OCI-LY7 (cell line): ENCODE results near the gene BACH2. TPM values are rescaled to one million over a fixed set of nuclear protein-coding genes. Genes with fewer than 3 reads are reported as not detected.
A peak's percentile ranks its signal among the peaks of the same experiment; 100 is the strongest.

Source experiments
- BruUV-seq: library from RNA; stranded (reverse); fragments of 400-500 nt; replicated peaks from 2 replicates; lab custom pipeline; 2021; lab: Mats Ljungman, UMichigan
- CTCF ChIA-PET: fragments of 300-600 bp; sonication (Branson Sonifier 250); formaldehyde crosslinking; loops from one replicate; lab custom pipeline; 2022; ENCODE audit warnings: antibody characterized with exemption; ENCODE audit not compliant: unreplicated experiment; lab: Charles Lee
- POLR2A ChIA-PET: fragments of 300-600 bp; sonication (Branson Sonifier 250); formaldehyde crosslinking; loops from one replicate; lab custom pipeline; 2022; ENCODE audit warnings: antibody characterized with exemption; lab: Charles Lee
- DNase-seq: peaks from one replicate; pipeline ENCODE4 v3.0.0-alpha.2; 2015; ENCODE audit warnings: low spot score
- H2AFZ ChIP-seq: fragments of 200-600 bp; sonication (generic), shearing (Covaris generic); 2 replicates; pipeline ENCODE4 v1.6.1; 2014; ENCODE audit warnings: mild to moderate bottlenecking, antibody characterized with exemption, low read length, moderate library complexity
- H3K27ac ChIP-seq: fragments of 200-600 bp; sonication (generic); 2 replicates; pipeline ENCODE4 v1.5.1; 2014; ENCODE audit warnings: mixed run types, low read depth, mild to moderate bottlenecking, moderate library complexity, low read length, inconsistent platforms; ENCODE audit not compliant: poor library complexity, severe bottlenecking
- H3K36me3 ChIP-seq: fragments of 200-600 bp; sonication (generic); 2 replicates; pipeline ENCODE4 v1.6.1; 2014; ENCODE audit warnings: mild to moderate bottlenecking, antibody characterized with exemption, low read length, moderate library complexity, mixed read lengths; ENCODE audit not compliant: insufficient read depth
- H3K4me1 ChIP-seq: fragments of 200-600 bp; sonication (generic); 2 replicates; pipeline ENCODE4 v1.5.1; 2014; ENCODE audit warnings: mild to moderate bottlenecking, low read length; ENCODE audit not compliant: insufficient read depth, poor library complexity, severe bottlenecking
- H3K4me2 ChIP-seq: fragments of 200-600 bp; sonication (generic); 2 replicates; pipeline ENCODE4 v1.6.1; 2014; ENCODE audit warnings: mild to moderate bottlenecking, low read length
- H3K4me3 ChIP-seq: fragments of 200-600 bp; sonication (generic); 2 replicates; pipeline ENCODE4 v1.5.1; 2014; ENCODE audit warnings: mild to moderate bottlenecking, low read depth, low read length; ENCODE audit not compliant: poor library complexity, severe bottlenecking
- H3K79me2 ChIP-seq: fragments of 200-600 bp; sonication (generic); 2 replicates; pipeline ENCODE4 v1.6.1; 2016; ENCODE audit warnings: low read depth, mild to moderate bottlenecking, low read length, moderate library complexity, mixed read lengths; ENCODE audit not compliant: insufficient read depth
- H3K9me2 ChIP-seq: fragments of 200-600 bp; sonication (generic); 2 replicates; pipeline ENCODE4 v1.6.1; 2016; ENCODE audit warnings: mild to moderate bottlenecking, low read length, mixed read lengths; ENCODE audit not compliant: insufficient read depth
- H3K9me3 ChIP-seq: fragments of 200-600 bp; sonication (generic); 2 replicates; pipeline ENCODE4 v1.6.1; 2014; ENCODE audit warnings: mild to moderate bottlenecking, mixed run types, low read length, mixed read lengths
- H4K20me1 ChIP-seq: fragments of 200-600 bp; sonication (generic); 2 replicates; pipeline ENCODE4 v1.6.1; 2014; ENCODE audit warnings: mild to moderate bottlenecking, antibody characterized with exemption, low read length, moderate library complexity, mixed read lengths; ENCODE audit not compliant: insufficient read depth
- EZH2phosphoT487 ChIP-seq: fragments of 200-600 bp; sonication (generic); IDR thresholded peaks from 2 replicates; pipeline ENCODE4 v1.6.1; 2018; ENCODE audit warnings: low read depth, borderline replicate concordance, mild to moderate bottlenecking, mixed run types, antibody characterized with exemption, low read length, moderate library complexity, mixed read lengths
- intact Hi-C: fragments of 100-400 bp; cut with micrococcal nuclease; formaldehyde crosslinking; loops from one replicate; pipeline ENCODE4 v1.10.0; 2022; ENCODE audit not compliant: unreplicated experiment
- microRNA-seq: library from miRNA; unstranded; fragments of <30 nt; microRNA quantifications from one replicate; pipeline ENCODE4 v1.2.0, GENCODE V29; 2022; ENCODE audit warnings: borderline replicate concordance
- small RNA-seq: library from RNA; depleted of rRNA; stranded (forward); fragments of <200 nt; gene quantifications from one replicate; pipeline ENCODE3, GENCODE V24; 2014
- total RNA-seq, 2 experiments: library from RNA; depleted of rRNA in 1 of 2; stranded (reverse); fragments of >200 nt in 1 of 2; shearing (Covaris generic) in 1 of 2; gene quantifications; 2 replicates each; pipeline ENCODE4 v1.2.3, GENCODE V29; 2014 to 2022
- TF ChIP-seq, protein P1 (sequence below): fragments of 200-600 bp; sonication (generic); conservative IDR thresholded peaks from 2 replicates; pipeline ENCODE4 v1.5.1; 2014; ENCODE audit warnings: mild to moderate bottlenecking, antibody characterized with exemption, low read length, moderate library complexity, mixed read lengths

Gene BACH2
- total RNA-seq, 2 experiments from 2014 or later: 92.0 to 163 TPM

DNA sequence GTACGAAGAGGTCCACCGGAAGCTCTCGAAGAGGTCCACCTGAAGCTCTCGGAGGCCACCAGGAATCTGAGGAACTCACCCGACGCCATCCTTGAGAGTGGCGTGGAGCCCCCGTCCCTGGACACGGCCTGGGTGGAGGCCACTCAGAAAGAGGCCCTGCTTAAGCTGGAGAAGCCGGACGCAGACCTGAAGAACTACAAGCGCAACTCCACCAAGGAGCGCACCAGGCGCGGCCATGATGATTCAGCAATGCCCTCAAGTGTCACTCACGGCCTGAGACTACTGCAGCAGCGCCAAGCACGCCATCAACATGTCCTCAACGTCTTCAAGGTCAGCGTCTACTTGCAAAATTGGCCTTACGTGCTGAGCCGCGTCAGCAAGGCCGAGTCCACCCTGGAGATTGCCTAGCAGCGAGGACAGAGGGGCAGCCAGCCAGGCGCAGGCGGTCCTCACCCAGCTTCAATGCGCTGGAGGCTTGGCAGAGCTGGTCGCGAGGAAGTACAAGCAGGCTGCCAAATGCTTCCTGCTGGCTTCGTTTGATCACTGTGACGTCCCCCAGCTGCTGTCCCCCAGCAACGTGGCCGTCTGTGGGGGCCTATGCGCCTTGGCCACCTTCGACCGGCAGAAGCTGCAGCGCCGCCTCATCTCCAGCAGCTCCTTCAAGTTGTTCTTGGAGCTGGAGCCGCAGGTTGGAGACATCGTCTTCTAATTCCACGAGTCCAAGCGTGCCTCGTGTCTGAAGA, 410.1 kb downstream of the BACH2 start:
- no peaks in the 10 kb centered on the region for H4K20me1 ChIP-seq
- ChIA-PET POLR2A (interaction anchor here (0.9 kb wide), 1 partner anchor 11 kb away, joined by 3 read pairs; no protein-coding TSS in a partner anchor), CTCF (no interaction called here)
- H3K36me3 ChIP-seq: no peaks in the 10 kb centered on the region
- no peaks in the 10 kb centered on the region for H3K9me2 ChIP-seq
- no peak for DNase-seq
- H3K27ac ChIP-seq: no peak overlapping the region
- TF ChIP-seq, protein P1, sequence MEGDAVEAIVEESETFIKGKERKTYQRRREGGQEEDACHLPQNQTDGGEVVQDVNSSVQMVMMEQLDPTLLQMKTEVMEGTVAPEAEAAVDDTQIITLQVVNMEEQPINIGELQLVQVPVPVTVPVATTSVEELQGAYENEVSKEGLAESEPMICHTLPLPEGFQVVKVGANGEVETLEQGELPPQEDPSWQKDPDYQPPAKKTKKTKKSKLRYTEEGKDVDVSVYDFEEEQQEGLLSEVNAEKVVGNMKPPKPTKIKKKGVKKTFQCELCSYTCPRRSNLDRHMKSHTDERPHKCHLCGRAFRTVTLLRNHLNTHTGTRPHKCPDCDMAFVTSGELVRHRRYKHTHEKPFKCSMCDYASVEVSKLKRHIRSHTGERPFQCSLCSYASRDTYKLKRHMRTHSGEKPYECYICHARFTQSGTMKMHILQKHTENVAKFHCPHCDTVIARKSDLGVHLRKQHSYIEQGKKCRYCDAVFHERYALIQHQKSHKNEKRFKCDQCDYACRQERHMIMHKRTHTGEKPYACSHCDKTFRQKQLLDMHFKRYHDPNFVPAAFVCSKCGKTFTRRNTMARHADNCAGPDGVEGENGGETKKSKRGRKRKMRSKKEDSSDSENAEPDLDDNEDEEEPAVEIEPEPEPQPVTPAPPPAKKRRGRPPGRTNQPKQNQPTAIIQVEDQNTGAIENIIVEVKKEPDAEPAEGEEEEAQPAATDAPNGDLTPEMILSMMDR: no peak
- no peak for TF ChIP-seq EZH2phosphoT487
- no peak overlapping the region for H2AFZ ChIP-seq
- H3K4me1 ChIP-seq: no peaks in the 10 kb centered on the region
- H3K9me3 ChIP-seq: no peaks in the 10 kb centered on the region
- H3K79me2 ChIP-seq: no peaks in the 10 kb centered on the region
- H3K4me3 ChIP-seq: no peak overlapping the region
- intact Hi-C loops: no loop called here
- no peak overlapping the region for H3K4me2 ChIP-seq
- no TSS peak for BruUV-seq

Small RNA genes within 50 kb of the gene (microRNA-seq; reads per million reads assigned to microRNA genes)
- 21.2 reads per million, percentile 30 among the genes with 10 or more reads in this experiment for gene MIR4464

Small RNA genes within 50 kb of the gene (small RNA-seq; reads per million reads assigned to genes)
- not detected for gene MIR4464
- not detected for gene RF00019
- not detected for gene RN7SKP110
